Ishikawa (cell line): ENCODE measurements around the gene TCEAL6.
A peak's percentile ranks its signal among the peaks of the same experiment; 100 is the strongest.
"Not testable (repeated sequence)": the region's sequence is repeated elsewhere in the genome, so short reads cannot be mapped to it uniquely, and the experiment has no call there.

Experiments used
- CEBPB ChIP-seq: IDR thresholded peaks from 2 replicates; pipeline ENCODE4 v1.6.1; 2012
- CREB1 ChIP-seq: IDR thresholded peaks from 2 replicates; pipeline ENCODE4 v1.6.1; 2012; ENCODE audit warnings: low read depth
- EGR1 ChIP-seq: IDR thresholded peaks from 2 replicates; pipeline ENCODE4 v1.6.1; 2012
- EP300 ChIP-seq: IDR thresholded peaks from 2 replicates; pipeline ENCODE4 v1.6.1; 2012; ENCODE audit warnings: borderline replicate concordance
- FOXM1 ChIP-seq: IDR thresholded peaks from 2 replicates; pipeline ENCODE4 v1.6.1; 2012; ENCODE audit warnings: low read depth, borderline replicate concordance
- MAX ChIP-seq: IDR thresholded peaks from 2 replicates; pipeline ENCODE4 v1.6.1; 2012
- NFIC ChIP-seq: IDR thresholded peaks from 2 replicates; pipeline ENCODE4 v1.6.1; 2012
- RAD21 ChIP-seq: IDR thresholded peaks from 2 replicates; pipeline ENCODE4 v1.6.1; 2012; ENCODE audit warnings: low read depth
- REST ChIP-seq: IDR thresholded peaks from 2 replicates; pipeline ENCODE4 v1.6.1; 2012; ENCODE audit warnings: low read depth, mild to moderate bottlenecking
- TAF1 ChIP-seq: IDR thresholded peaks from 2 replicates; pipeline ENCODE4 v1.6.1; 2012; ENCODE audit warnings: low read depth, mild to moderate bottlenecking
- TCF12 ChIP-seq: IDR thresholded peaks from 2 replicates; pipeline ENCODE4 v1.6.1; 2012; ENCODE audit warnings: low read depth
- TEAD4 ChIP-seq: IDR thresholded peaks from 2 replicates; pipeline ENCODE4 v1.6.1; 2012
- USF1 ChIP-seq: IDR thresholded peaks from 2 replicates; pipeline ENCODE4 v1.6.1; 2012
- YY1 ChIP-seq: IDR thresholded peaks from 2 replicates; pipeline ENCODE4 v1.6.1; 2012; ENCODE audit warnings: low read depth
- ZBTB7A ChIP-seq: IDR thresholded peaks from 2 replicates; pipeline ENCODE4 v1.6.1; 2012; ENCODE audit warnings: low read depth

The TCEAL6 gene

DNA sequence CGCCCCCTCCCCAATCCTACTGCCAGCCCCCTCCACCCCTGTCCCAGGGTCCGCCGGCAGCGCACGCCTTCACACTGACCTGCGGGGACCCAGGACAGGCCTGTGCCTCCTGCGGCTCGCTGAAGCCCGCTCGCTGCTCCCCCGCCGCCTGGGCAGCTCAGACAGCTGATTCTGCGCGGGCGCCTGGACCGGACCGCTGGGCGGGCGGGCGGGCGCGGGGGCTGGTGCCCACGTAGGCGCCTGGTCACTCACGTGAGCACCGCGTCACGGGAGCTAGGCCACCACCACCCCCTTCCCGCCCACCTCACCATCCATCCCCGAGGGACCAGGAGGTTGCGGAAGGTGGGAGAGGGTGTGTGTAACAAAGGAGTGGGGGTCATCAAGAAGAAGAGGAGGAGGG lies at the start of gene TCEAL6:
TSS of gene TCEAL6 (minus strand) at position 208 of the 400 bp plus-strand sequence.
- TF ChIP-seq EGR1, USF1, CREB1: not testable (repeated sequence)

DNA sequence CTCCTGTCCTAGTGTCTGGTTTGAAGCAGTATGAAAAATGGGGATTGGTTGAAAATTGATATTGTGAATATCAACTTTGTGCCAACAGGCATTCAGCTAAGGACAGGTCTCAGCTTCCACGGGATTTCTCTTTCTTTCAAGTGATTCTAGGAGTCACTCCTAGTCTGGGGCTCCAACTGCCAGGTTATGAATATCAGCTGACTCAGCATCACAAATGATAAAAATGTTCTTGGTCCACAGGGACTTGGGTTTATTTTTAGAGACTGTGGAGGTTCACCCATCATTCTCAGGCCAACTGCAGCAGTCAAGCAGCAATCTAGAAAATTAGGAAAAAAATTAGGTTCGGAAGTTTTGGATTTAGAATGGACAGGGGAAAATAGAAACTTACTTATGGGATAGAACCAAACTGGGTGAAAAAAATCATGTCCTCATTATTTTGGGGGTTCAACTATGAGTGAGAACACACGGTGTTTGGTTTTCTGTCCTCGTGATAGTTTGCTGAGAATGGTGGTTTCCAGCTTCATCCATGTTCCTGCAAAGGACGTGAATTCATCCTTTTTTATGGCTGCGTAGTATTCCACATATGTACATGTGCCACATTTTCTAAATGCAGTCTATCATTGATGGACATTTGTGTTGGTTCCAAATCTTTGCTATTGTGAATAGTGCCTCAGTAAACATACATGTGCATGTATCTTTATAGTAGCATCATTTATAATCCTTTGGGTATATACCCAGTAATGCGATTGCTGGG lies 43.9 kb upstream of the TCEAL6 start:
- TF ChIP-seq TEAD4 = no peak
- TF ChIP-seq YY1 = no peak
- TF ChIP-seq MAX = no peak
- no peak for TF ChIP-seq EP300
- no peak for TF ChIP-seq CREB1
- no peak for TF ChIP-seq USF1
- no peak for TF ChIP-seq CEBPB
- no peak for TF ChIP-seq EGR1
- TF ChIP-seq REST = no peak
- no peak for TF ChIP-seq ZBTB7A
- no peak for TF ChIP-seq FOXM1
- no peak for TF ChIP-seq RAD21
- no peak for TF ChIP-seq NFIC
- no peak for TF ChIP-seq TAF1

GRCh38 chrX:102155806-102156179 lies 13.5 kb upstream of the TCEAL6 start, which contains the start of gene BEX5:
BEX5 (minus strand) TSS chrX:102155977; CDS start chrX:102154265, 1,712 bp downstream.
- TF ChIP-seq MAX = 0 out of 2 replicates have a peak, but pooled peaks have one; percentile 16
- TF ChIP-seq TAF1 = no peak
- TF ChIP-seq TEAD4 = no peak
- TF ChIP-seq USF1 = no peak
- TF ChIP-seq CREB1 = 0 out of 2 replicates have a peak, but pooled peaks have one; percentile 19

DNA sequence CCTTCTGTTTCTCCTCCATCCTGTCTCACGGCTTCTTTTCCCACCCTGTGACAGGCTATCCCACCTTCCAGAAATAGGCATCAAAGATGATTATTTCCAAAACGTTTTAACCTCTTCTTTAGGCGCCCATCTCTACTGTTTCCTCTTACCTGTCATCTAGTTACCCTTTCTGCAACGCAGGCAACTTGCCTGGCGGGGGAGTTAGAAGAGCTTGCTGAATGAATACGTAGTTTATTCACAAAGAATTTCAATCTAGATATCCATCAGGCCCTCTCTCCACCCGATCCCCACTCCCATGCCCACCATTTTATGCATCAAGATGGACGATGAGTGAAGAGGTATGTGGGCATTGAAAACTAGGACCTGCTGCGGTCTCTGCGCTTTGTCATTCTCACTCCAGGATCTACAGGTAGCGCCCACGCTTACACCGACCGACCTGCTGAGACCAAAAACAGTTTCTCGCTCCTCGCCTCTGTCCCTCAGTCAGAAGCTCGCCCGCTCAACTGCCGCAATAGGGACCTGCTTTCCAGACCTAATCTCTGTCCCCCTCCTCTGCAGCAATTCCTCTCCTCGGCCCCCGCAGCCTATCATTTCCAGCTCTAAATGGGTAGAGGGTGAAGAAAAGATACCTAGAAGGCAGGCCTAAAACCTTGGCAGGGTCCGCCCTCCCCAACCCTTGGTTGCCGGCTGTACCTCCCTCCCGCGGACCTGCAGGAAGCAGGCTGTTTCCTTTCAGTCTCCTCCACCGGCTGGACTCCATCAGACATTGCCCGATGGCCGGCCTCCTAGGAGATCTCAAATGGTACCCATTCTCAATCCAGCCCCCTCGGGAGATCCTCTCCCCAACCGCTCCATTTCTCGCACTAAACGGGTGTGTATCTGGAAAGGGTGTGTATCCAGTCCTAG lies 12.9 kb upstream of the TCEAL6 start:
- TF ChIP-seq USF1 (no peak), TCF12 (no peak), FOXM1 (no peak), YY1 (no peak), MAX (no peak), CREB1 (no peak), TAF1 (no peak), EGR1 (no peak), EP300 (no peak), RAD21 (no peak), REST (no peak)
